GM12878 (cell line): Measurements from ENCODE around the gene WFIKKN1. TPM values are rescaled to one million over a fixed set of nuclear protein-coding genes. Genes with fewer than 3 reads are reported as not detected.

Source experiments
- ATAC-seq: fragments of 200-7000 bp; cut with Tn5 transposase; 3 replicates; pipeline ENCODE4 v1.9.1; 2020; ENCODE audit warnings: mild to moderate bottlenecking, moderate library complexity
- BruUV-seq: library from RNA; stranded (reverse); fragments of 400-500 nt; replicated peaks from 2 replicates; lab custom pipeline; 2021; lab: Mats Ljungman, UMichigan
- CTCF ChIA-PET: fragments of 300-600 bp; sonication (Branson Sonifier 250); formaldehyde crosslinking; extraction: SDS; loops from one replicate; lab custom pipeline; 2021; ENCODE audit warnings: inconsistent platforms; lab: Yijun Ruan, JAX
- POLR2A ChIA-PET: fragments of 350-600 bp; formaldehyde crosslinking; extraction: SDS; loops from one replicate; lab custom pipeline; 2021; ENCODE audit warnings: inconsistent platforms; lab: Charles Lee
- RAD21 ChIA-PET: fragments of 300-600 bp; sonication (Branson Sonifier 250); formaldehyde crosslinking; loops from one replicate; lab custom pipeline; 2023; ENCODE audit warnings: antibody characterized with exemption; ENCODE audit not compliant: unreplicated experiment; lab: Charles Lee
- SMC1A ChIA-PET: fragments of 300-600 bp; sonication (Branson Sonifier 250); formaldehyde crosslinking; loops from one replicate; lab custom pipeline; 2023; ENCODE audit not compliant: unreplicated experiment, uncharacterized antibody; lab: Charles Lee
- DNase-seq: peaks from one replicate; pipeline ENCODE4 v3.0.0-alpha.2; 2011; ENCODE audit warnings: low read depth, low spot score
- FAIRE-seq: peaks from 3 replicates; lab custom pipeline; 2011; peaks lifted over from hg19 to GRCh38; lab: Jason Lieb, UNC
- H2AFZ ChIP-seq: 2 replicates; pipeline ENCODE4 v1.6.0; 2011; ENCODE audit warnings: low read depth, low read length, control low read depth; ENCODE audit not compliant: control insufficient read depth
- H3K27ac ChIP-seq: 2 replicates; pipeline ENCODE4 v1.5.1; 2011; ENCODE audit warnings: control low read depth; ENCODE audit not compliant: control insufficient read depth, insufficient read depth
- H3K27me3 ChIP-seq, 2 experiments: replicated peaks in 1 of 2; 2 replicates each; pipeline versions ENCODE4 v1.6.0 to v1.6.1; 2011; ENCODE audit warnings: low read length in 1 of 2; ENCODE audit not compliant: control insufficient read depth in 2 of 2, insufficient read depth in 2 of 2
- H3K36me3 ChIP-seq, 2 experiments: 2 replicates each; pipeline ENCODE4 v1.5.1; 2011; ENCODE audit warnings: low read length in 1 of 2; ENCODE audit not compliant: control insufficient read depth in 2 of 2, insufficient read depth in 2 of 2
- H3K4me1 ChIP-seq: 2 replicates; pipeline ENCODE4 v1.6.1; 2011; ENCODE audit warnings: mild to moderate bottlenecking, low read length, moderate library complexity, mixed read lengths; ENCODE audit not compliant: control insufficient read depth, insufficient read depth
- H3K4me2 ChIP-seq: 2 replicates; pipeline ENCODE4 v1.6.0; 2011; ENCODE audit warnings: control low read depth; ENCODE audit not compliant: control insufficient read depth, insufficient read depth
- H3K4me3 ChIP-seq: fragments of 200-600 bp; sonication (generic); 2 replicates; pipeline ENCODE4 v1.5.1; 2016
- H3K79me2 ChIP-seq: 2 replicates; pipeline ENCODE4 v1.6.0; 2011; ENCODE audit warnings: low read length; ENCODE audit not compliant: control insufficient read depth, insufficient read depth
- H3K9ac ChIP-seq: 2 replicates; pipeline ENCODE4 v1.8.0; 2011; ENCODE audit warnings: low read length, control low read depth, mixed read lengths; ENCODE audit not compliant: control insufficient read depth, insufficient read depth
- H3K9me3 ChIP-seq: replicated peaks from 3 replicates; pipeline ENCODE4 v1.5.1; 2011; ENCODE audit warnings: mild to moderate bottlenecking, low read length; ENCODE audit not compliant: control insufficient read depth, insufficient read depth
- H4K20me1 ChIP-seq: 2 replicates; pipeline ENCODE4 v1.6.0; 2011; ENCODE audit not compliant: control insufficient read depth, insufficient read depth
- ATF7 ChIP-seq: fragments of 450-650 bp; IDR thresholded peaks from 2 replicates; pipeline ENCODE4 v1.6.1; 2016; ENCODE audit warnings: low read depth, mild to moderate bottlenecking
- CHD4 ChIP-seq: fragments of 200-600 bp; sonication (generic); IDR thresholded peaks from 2 replicates; pipeline ENCODE4 v1.6.1; 2016; ENCODE audit warnings: mild to moderate bottlenecking
- CREB1 ChIP-seq: IDR thresholded peaks from 2 replicates; pipeline ENCODE4 v1.6.1; 2012; ENCODE audit warnings: low read depth, mild to moderate bottlenecking, inconsistent platforms
- EED ChIP-seq: sonication (generic); IDR thresholded peaks from 2 replicates; pipeline ENCODE4 v1.6.1; 2016; ENCODE audit warnings: antibody characterized with exemption, low read depth
- GABPA ChIP-seq: IDR thresholded peaks from 2 replicates; pipeline ENCODE4 v1.6.1; 2014; ENCODE audit warnings: antibody characterized with exemption, low read depth, mild to moderate bottlenecking, inconsistent platforms
- IKZF2 ChIP-seq, 2 experiments: fragments of 450-650 bp; IDR thresholded peaks; 2 replicates each; pipeline ENCODE4 v1.6.1; 2017; ENCODE audit warnings: mild to moderate bottlenecking in 2 of 2, moderate library complexity in 2 of 2
- MAX ChIP-seq: IDR thresholded peaks from 2 replicates; pipeline ENCODE4 v1.6.1; 2012; ENCODE audit warnings: low read depth, low read length, improper control_type of control experiment
- MTA2 ChIP-seq: fragments of 450-650 bp; IDR thresholded peaks from 2 replicates; pipeline ENCODE4 v1.6.1; 2016; ENCODE audit warnings: low read depth, mild to moderate bottlenecking, moderate library complexity
- NR2C1 ChIP-seq: fragments of 450-650 bp; IDR thresholded peaks from 2 replicates; pipeline ENCODE4 v1.6.1; 2017; ENCODE audit warnings: antibody characterized with exemption, mild to moderate bottlenecking, moderate library complexity
- NR2F1 ChIP-seq: fragments of 450-650 bp; conservative IDR thresholded peaks from 2 replicates; pipeline ENCODE4 v1.6.1; 2017; ENCODE audit warnings: mild to moderate bottlenecking
- TCF12 ChIP-seq: IDR thresholded peaks from 2 replicates; pipeline ENCODE4 v1.6.1; 2011; ENCODE audit warnings: low read depth, mild to moderate bottlenecking, low read length
- TCF3 ChIP-seq: IDR thresholded peaks from 2 replicates; pipeline ENCODE4 v1.6.1; 2012; ENCODE audit warnings: low read depth, mild to moderate bottlenecking, low read length, borderline replicate concordance; ENCODE audit not compliant: insufficient read depth
- ZBTB4 ChIP-seq: fragments of 450-650 bp; formaldehyde crosslinking; IDR thresholded peaks from 2 replicates; pipeline ENCODE4 v1.4.0; 2022; ENCODE audit warnings: mild to moderate bottlenecking, moderate library complexity
- WGBS: methylation state at CpG from one replicate; pipeline ENCODE4 v1.1.6; 2016; ENCODE audit warnings: low lambda C conversion rate; ENCODE audit not compliant: insufficient replicate concordance, insufficient coverage; ENCODE audit errors: missing lambda C conversion rate; 5-methylcytosine and 5-hydroxymethylcytosine counted together
- in situ Hi-C: fragments of 300-500 bp; cut with MboI; formaldehyde crosslinking; loops from 9 replicates; pipeline ENCODE4 v1.14.3; 2018; ENCODE audit warnings: mixed read lengths
- intact Hi-C: fragments of 100-400 bp; cut with micrococcal nuclease; formaldehyde crosslinking; loops from one replicate; pipeline ENCODE4 v1.14.2; 2022; ENCODE audit not compliant: unreplicated experiment
- polyA plus RNA-seq, 11 experiments: library from polyadenylated mRNA; depleted of rRNA in 4 of 11; unstranded in 6 of 11; stranded (reverse) in 5 of 11; fragments of >200 nt; fragmentation: Nextera tagmentation in 4 of 11; fragmentation: Illumina TruSeq in 1 of 11; extraction: Ambion mirVana in 4 of 11; extraction: Trizol in 1 of 11; gene quantifications; 1 replicate in 1 of 11; 2 replicates in 10 of 11; pipeline versions ENCODE4 v1.2.1 to v1.2.3, GENCODE V29; 2011 to 2016; ENCODE audit warnings: inconsistent platforms in 2 of 11, missing spikeins in 2 of 11, low read depth in 1 of 11
- total RNA-seq, 4 experiments: library from RNA; depleted of rRNA in 3 of 4; stranded (reverse); fragments of >200 nt in 3 of 4; fragmentation: Illumina TruSeq in 1 of 4; extraction: Trizol in 1 of 4; gene quantifications; 2 replicates each; pipeline versions ENCODE4 v1.2.1 to v1.2.3, GENCODE V29; 2013 to 2021

The WFIKKN1 gene
- total and polyA plus RNA-seq, 10 of the 15 experiments (the other 5 are each of a cell fraction or from before 2014, with no cell fraction given): 0.01 to 0.41 (median 0.05) TPM; not detected in 2

- POLR2A ChIA-PET: no interaction called here
- no peak overlapping the region for H3K4me2 ChIP-seq
- no peak overlapping the region for H3K27ac ChIP-seq
- H2AFZ ChIP-seq: no peak overlapping the region
- no peak for DNase-seq
- ATAC-seq: no peak
- no peak overlapping the region for H3K9ac ChIP-seq
- RAD21 ChIA-PET: no interaction called here
- H3K4me1 ChIP-seq: no peaks in the 10 kb centered on the region
- H3K9me3 ChIP-seq: no peaks in the 10 kb centered on the region
- H4K20me1 ChIP-seq: no peaks in the 10 kb centered on the region; the same call in 1 of the 2 replicates
- H3K79me2 ChIP-seq: no peaks in the 10 kb centered on the region
- in situ Hi-C loops: no loop called here
- CTCF ChIA-PET: no interaction called here
- intact Hi-C loops: no loop called here
- FAIRE-seq: no peak
- WGBS: 89% methylated on average over 35 of the region's 35 CpGs
- SMC1A ChIA-PET: no interaction called here
- BruUV-seq: no TSS peak
- TF ChIP-seq TCF3: no peak
- no peak for TF ChIP-seq EED
- TF ChIP-seq CHD4: no peak
- TF ChIP-seq ATF7: no peak
- no peak for TF ChIP-seq MAX
- TF ChIP-seq TCF12: no peak
- TF ChIP-seq ZBTB4 (CRISPR knock-in tag): no peak
- no peak for TF ChIP-seq NR2F1
- TF ChIP-seq CREB1: no peak
- TF ChIP-seq NR2C1: no peak
- TF ChIP-seq MTA2: no peak
- no peak for TF ChIP-seq IKZF2 (IDR thresholded peaks at IDR 0.05)
- no peak for TF ChIP-seq GABPA
- H3K4me3 ChIP-seq: no peak overlapping the region
- no peaks in the 10 kb centered on the region for H3K27me3 ChIP-seq
- no peaks in the 10 kb centered on the region; a peak in 1 of 4 replicates for H3K36me3 ChIP-seq
These were observed 4.6 kb upstream of the WFIKKN1 start for GRCh38 chr16:625977-626765.
